Transverse colon (tissue), 4 donors: ENCODE results near the gene MREG. TPM values are rescaled to one million over a fixed set of nuclear protein-coding genes. Genes with fewer than 3 reads are reported as not detected.

Source experiments
- DNase-seq: peaks from one replicate; pipeline ENCODE4 v3.0.0-alpha.2; 2019
- H3K27ac ChIP-seq, 4 donors: fragments of 200-600 bp; sonication (generic); 2 replicates each; pipeline ENCODE4 v1.5.1; 2016 to 2018; ENCODE audit warnings: inconsistent platforms in 4 of 4
- H3K27me3 ChIP-seq: fragments of 200-600 bp; sonication (generic); 2 replicates; pipeline ENCODE4 v1.5.1; 2017; ENCODE audit warnings: inconsistent platforms
- H3K36me3 ChIP-seq, 4 donors: fragments of 200-600 bp; sonication (generic); 2 replicates each; pipeline ENCODE4 v1.5.1; 2017 to 2019; ENCODE audit warnings: inconsistent platforms in 4 of 4
- H3K4me1 ChIP-seq, 4 donors: fragments of 200-600 bp; sonication (generic); 2 replicates each; pipeline ENCODE4 v1.5.1; 2017 to 2020; ENCODE audit warnings: inconsistent platforms in 4 of 4
- H3K4me3 ChIP-seq, 4 donors: fragments of 200-600 bp; sonication (generic); 1 replicate in 1 of 4; 2 replicates in 3 of 4; pipeline versions ENCODE4 v1.5.1 to v1.6.1; 2017 to 2019; ENCODE audit warnings: inconsistent platforms in 4 of 4
- H3K9me3 ChIP-seq, 2 donors: fragments of 200-600 bp; sonication (generic); 2 replicates each; pipeline ENCODE4 v1.5.1; 2017 to 2019; ENCODE audit warnings: inconsistent platforms in 2 of 2
- EP300 ChIP-seq: sonication (generic); formaldehyde crosslinking; IDR thresholded peaks from one replicate; pipeline ENCODE4 v1.6.1; 2017; ENCODE audit warnings: antibody characterized with exemption, low read depth
- POLR2A ChIP-seq: fragments of 450-650 bp; IDR thresholded peaks from one replicate; pipeline ENCODE4 v1.6.1; 2016; ENCODE audit warnings: antibody characterized with exemption, mild to moderate bottlenecking, moderate library complexity
- POLR2AphosphoS5 ChIP-seq, 3 donors: sonication (generic); formaldehyde crosslinking; IDR thresholded peaks; one replicate each; pipeline ENCODE4 v1.6.1; 2016; ENCODE audit warnings: antibody characterized with exemption in 3 of 3
- WGBS, 2 donors: methylation state at CpG; one replicate each; pipeline ENCODE4 v1.1.5; 2018; ENCODE audit warnings: low coverage in 1 of 2; 5-methylcytosine and 5-hydroxymethylcytosine counted together
- in situ Hi-C, 4 donors: fragments of 200-750 bp; cut with MboI; loops; one replicate each; pipeline versions ENCODE4 v1.15.0 to v1.15.1; 2017; ENCODE audit warnings: low sequenced_read_pairs in 3 of 4, low pct_ligation_motif_present in 1 of 4, low pct_unique_long_range_greater_than_20kb in 1 of 4
- intact Hi-C: fragments of 100-400 bp; cut with DNase I; formaldehyde crosslinking; loops from one replicate; pipeline ENCODE4 v1.15.1; 2023; ENCODE audit warnings: low total_unique reads
- total RNA-seq, 4 donors: library from RNA; depleted of rRNA; stranded (reverse); fragments of >200 nt; gene quantifications; one replicate each; pipeline ENCODE4 v1.1.0, GENCODE V29; 2016
- TF ChIP-seq, protein P1 (sequence below), 5 experiments: fragments of 200-600 bp in 3 of 5; fragments of 450-650 bp in 2 of 5; sonication (generic) in 3 of 5; IDR thresholded peaks; 1 replicate in 2 of 5; 2 replicates in 3 of 5; pipeline ENCODE4 v1.5.1; 2016 to 2017; ENCODE audit warnings: antibody characterized with exemption in 5 of 5, inconsistent platforms in 3 of 5, mild to moderate bottlenecking in 2 of 5, moderate library complexity in 1 of 5

MREG gene
- total RNA-seq, 4 donors from 2014 or later: 1.5 to 8.5 (median 5.1) TPM

DNA sequence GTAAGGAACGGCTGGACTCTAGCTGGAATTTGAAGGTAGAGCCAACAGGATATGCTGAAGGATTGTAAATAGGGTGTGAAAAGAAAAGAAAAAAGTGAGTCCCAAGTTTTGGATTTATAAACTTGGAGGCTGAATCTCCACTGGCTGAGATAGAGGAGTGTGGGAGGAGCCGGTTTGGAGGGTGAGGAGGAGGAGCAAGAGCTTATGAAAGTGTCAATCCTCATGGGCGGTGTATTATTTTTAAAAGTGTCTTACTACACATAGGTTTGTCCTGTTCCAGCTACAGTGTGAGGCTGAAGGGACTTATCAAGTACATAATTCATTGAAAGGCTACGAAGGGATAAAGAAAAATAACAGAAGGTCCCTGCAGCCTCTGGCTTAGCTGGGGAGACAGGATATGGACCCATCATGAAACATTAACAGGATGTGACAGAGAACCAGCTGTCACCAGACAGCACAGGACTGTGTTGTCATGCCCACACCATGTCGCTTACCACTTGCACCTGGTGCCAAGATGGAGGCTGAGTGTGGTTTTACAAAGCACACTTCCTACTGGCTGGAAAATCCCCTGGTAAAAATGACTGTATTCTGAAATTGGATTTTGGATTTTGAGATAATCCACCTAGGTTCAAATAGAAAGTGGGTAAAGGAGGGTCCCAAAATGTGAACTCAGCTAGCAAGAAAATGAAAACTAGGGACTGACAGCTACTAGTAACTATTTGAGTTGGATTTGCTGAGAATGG lies 2.5 kb upstream of the MREG start:
- DNase-seq: peak; percentile 33
- in situ Hi-C loops: no loop called here
- H3K27me3 ChIP-seq: no peaks in the 10 kb centered on the region
- H3K36me3 ChIP-seq: no peaks in the 10 kb centered on the region
- TF ChIP-seq POLR2AphosphoS5 (IDR thresholded peaks at IDR 0.05) (no peak), EP300 (no peak), POLR2A (no peak)
- TF ChIP-seq, protein P1, sequence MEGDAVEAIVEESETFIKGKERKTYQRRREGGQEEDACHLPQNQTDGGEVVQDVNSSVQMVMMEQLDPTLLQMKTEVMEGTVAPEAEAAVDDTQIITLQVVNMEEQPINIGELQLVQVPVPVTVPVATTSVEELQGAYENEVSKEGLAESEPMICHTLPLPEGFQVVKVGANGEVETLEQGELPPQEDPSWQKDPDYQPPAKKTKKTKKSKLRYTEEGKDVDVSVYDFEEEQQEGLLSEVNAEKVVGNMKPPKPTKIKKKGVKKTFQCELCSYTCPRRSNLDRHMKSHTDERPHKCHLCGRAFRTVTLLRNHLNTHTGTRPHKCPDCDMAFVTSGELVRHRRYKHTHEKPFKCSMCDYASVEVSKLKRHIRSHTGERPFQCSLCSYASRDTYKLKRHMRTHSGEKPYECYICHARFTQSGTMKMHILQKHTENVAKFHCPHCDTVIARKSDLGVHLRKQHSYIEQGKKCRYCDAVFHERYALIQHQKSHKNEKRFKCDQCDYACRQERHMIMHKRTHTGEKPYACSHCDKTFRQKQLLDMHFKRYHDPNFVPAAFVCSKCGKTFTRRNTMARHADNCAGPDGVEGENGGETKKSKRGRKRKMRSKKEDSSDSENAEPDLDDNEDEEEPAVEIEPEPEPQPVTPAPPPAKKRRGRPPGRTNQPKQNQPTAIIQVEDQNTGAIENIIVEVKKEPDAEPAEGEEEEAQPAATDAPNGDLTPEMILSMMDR (IDR thresholded peaks at IDR 0.05): no peak
- H3K9me3 ChIP-seq: no peaks in the 10 kb centered on the region
- no peak overlapping the region for H3K4me3 ChIP-seq
- 68 to 80% methylated on average over 5 of the region's 5 CpGs for WGBS, 2 donors
- no peak overlapping the region for H3K27ac ChIP-seq
- intact Hi-C loops: no loop called here
- peaks cover 0 to 14% (median 7%) of the 10 kb centered on the region in 4 donors for H3K4me1 ChIP-seq

DNA sequence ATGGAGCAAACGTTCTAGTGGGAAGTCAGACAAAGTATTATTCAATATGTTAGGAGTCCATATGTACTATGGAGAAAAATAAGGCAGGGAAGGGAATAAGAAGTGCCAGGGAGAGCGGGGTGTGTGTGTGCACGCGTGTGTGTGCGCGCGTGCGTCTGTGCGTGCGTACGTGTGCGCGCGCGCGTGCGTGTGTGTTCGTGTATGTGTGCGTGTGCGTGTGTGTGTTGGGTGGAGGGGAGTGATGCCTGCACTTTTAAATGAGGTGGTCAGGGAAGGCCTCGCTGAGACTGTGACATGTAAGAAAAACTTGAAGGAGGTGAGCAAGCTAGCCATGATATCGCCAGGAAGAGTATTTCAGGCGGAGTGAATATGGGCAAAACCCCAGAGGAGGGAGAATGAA lies 1.6 kb upstream of the MREG start:
- Histone ChIP-seq H3K4me3 (no peak overlapping the region), H3K4me1 (peaks cover 0 to 14% (median 7%) of the 10 kb centered on the region in 4 donors), H3K27ac (no peak overlapping the region), H3K36me3 (no peaks in the 10 kb centered on the region), H3K27me3 (no peaks in the 10 kb centered on the region), H3K9me3 (no peaks in the 10 kb centered on the region)
- intact Hi-C loops: no loop called here
- in situ Hi-C loops: no loop called here
- no peak for DNase-seq
- no peak for TF ChIP-seq EP300
- WGBS, 2 donors: 85 to 94% methylated on average over 12 to 23 of the region's 23 CpGs

DNA sequence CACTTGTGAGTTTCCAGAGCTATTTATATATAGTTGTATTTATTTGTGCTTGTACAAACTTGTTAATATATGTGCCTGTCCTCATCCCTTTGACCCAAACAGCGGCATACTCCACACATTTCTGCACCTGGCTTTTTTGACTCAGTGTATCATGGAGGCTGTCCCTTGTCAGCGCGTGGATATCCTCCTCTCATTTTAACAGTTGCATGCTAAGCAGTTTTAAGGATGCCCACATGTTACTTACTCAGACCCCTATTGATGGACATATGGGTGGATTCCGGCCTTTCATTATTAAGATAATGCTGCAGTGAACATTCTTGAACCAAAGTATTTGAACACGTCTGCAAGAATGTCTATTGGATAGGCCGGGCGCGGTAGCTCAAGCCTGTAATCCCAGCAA lies 655 bp upstream of the MREG start:
- TF ChIP-seq POLR2A (no peak), EP300 (no peak), POLR2AphosphoS5 (IDR thresholded peaks at IDR 0.05) (no peak)
- TF ChIP-seq, protein P1 (IDR thresholded peaks at IDR 0.05): no peak
- no peak for DNase-seq
- in situ Hi-C loops (no loop called here), intact Hi-C loops (no loop called here)
- Histone ChIP-seq H3K9me3 (no peaks in the 10 kb centered on the region), H3K36me3 (no peaks in the 10 kb centered on the region), H3K27me3 (no peaks in the 10 kb centered on the region), H3K4me1 (peaks cover 0 to 14% (median 7%) of the 10 kb centered on the region in 4 donors), H3K4me3 (peak overlapping the region in 1 of 4 donors; percentile 75), H3K27ac (no peak overlapping the region)
- WGBS, 2 donors: 89 to 100% methylated on average over 3 to 8 of the region's 8 CpGs

DNA sequence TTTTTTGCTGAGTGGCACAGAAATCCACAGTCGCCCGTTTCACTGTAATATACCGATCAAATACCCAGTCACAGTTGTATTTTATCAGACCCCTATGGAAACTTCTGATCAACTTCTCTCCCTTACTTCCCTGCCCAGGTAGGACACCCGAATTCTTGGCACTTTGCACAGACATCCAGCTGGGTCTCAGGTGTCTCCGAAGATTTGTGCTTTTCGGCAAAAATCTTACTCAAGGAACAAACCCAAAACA lies 596 bp downstream of the MREG start:
- no peaks in the 10 kb centered on the region for H3K36me3 ChIP-seq
- no peaks in the 10 kb centered on the region for H3K9me3 ChIP-seq
- TF ChIP-seq, protein P1 (IDR thresholded peaks at IDR 0.05): no peak
- TF ChIP-seq POLR2A: no peak
- no peak for TF ChIP-seq POLR2AphosphoS5 (IDR thresholded peaks at IDR 0.05)
- TF ChIP-seq EP300: no peak
- DNase-seq: no peak
- H3K4me3 ChIP-seq: peak overlapping the region; percentile 33 to 75 (median 51)
- WGBS, 2 donors: 8 to 9% methylated on average over 5 to 6 of the region's 6 CpGs
- intact Hi-C loops: no loop called here
- H3K27ac ChIP-seq: peak overlapping the region; percentile 18 to 75 (median 74)
- in situ Hi-C loops: no loop called here
- H3K27me3 ChIP-seq: no peaks in the 10 kb centered on the region
- H3K4me1 ChIP-seq: peaks cover 0 to 14% (median 7%) of the 10 kb centered on the region in 4 donors
